Endothelial cell (in vitro differentiated cells): Measurements from ENCODE around the gene LRRC38. TPM values are rescaled to one million over a fixed set of nuclear protein-coding genes. Genes with fewer than 3 reads are reported as not detected.

Experiments used
- DNase-seq: peaks from one replicate; pipeline ENCODE4 v3.0.0; 2021; ENCODE audit warnings: low spot score
- H3K27ac Mint-ChIP-seq: one replicate; pipeline ENCODE4 v1.8.0; 2021; ENCODE audit warnings: mixed read lengths, inconsistent platforms; ENCODE audit not compliant: unreplicated experiment
- H3K27me3 Mint-ChIP-seq: one replicate; pipeline ENCODE4 v1.8.0; 2021; ENCODE audit warnings: mild to moderate bottlenecking, moderate library complexity, mixed read lengths, inconsistent platforms; ENCODE audit not compliant: unreplicated experiment
- H3K36me3 Mint-ChIP-seq: one replicate; pipeline ENCODE4 v1.8.0; 2021; ENCODE audit warnings: mild to moderate bottlenecking, low read depth, mixed read lengths, inconsistent platforms; ENCODE audit not compliant: unreplicated experiment
- H3K4me1 Mint-ChIP-seq: one replicate; pipeline ENCODE4 v1.8.0; 2021; ENCODE audit warnings: mild to moderate bottlenecking, mixed read lengths, inconsistent platforms; ENCODE audit not compliant: unreplicated experiment
- H3K4me3 Mint-ChIP-seq: one replicate; pipeline ENCODE4 v1.8.0; 2021; ENCODE audit warnings: mild to moderate bottlenecking, mixed read lengths, inconsistent platforms; ENCODE audit not compliant: unreplicated experiment
- H3K9me3 Mint-ChIP-seq: one replicate; pipeline ENCODE4 v1.8.0; 2021; ENCODE audit warnings: mixed read lengths, inconsistent platforms; ENCODE audit not compliant: unreplicated experiment
- total RNA-seq: library from RNA; stranded (reverse); fragmentation: NEBNext Ultra II Directional; extraction: Animal tissue kit (Norgen Biotek cat#: 25700); gene quantifications from one replicate; pipeline ENCODE4 v1.2.1, GENCODE V29; 2021; ENCODE audit not compliant: unreplicated experiment
- TF ChIP-seq, protein P1 (sequence below): fragments of 200-600 bp; sonication (generic); IDR thresholded peaks from one replicate; pipeline ENCODE4 v1.5.0; 2021; ENCODE audit warnings: antibody characterized with exemption; ENCODE audit not compliant: unreplicated experiment

The LRRC38 gene
- total RNA-seq, 1 donor from 2014 or later, result not detected

DNA sequence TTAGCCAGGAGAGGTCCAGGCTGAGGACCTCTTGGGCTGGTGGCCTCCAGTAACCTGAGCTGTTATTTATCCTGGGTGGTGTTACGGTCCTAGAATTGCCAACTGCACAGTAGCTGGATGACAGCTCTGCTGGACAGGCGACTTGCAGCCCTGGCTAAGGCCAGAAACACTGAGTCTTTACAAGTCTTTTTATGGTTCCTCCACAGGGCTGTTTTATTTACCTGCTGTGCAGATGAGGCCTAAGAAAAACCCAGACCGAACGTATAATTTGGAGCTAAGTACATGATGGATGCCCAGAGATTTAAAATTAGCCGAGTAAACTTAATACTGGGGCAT is 30.4 kb upstream of the LRRC38 start:
- no peaks in the 10 kb centered on the region for H3K4me1 Mint-ChIP-seq

DNA sequence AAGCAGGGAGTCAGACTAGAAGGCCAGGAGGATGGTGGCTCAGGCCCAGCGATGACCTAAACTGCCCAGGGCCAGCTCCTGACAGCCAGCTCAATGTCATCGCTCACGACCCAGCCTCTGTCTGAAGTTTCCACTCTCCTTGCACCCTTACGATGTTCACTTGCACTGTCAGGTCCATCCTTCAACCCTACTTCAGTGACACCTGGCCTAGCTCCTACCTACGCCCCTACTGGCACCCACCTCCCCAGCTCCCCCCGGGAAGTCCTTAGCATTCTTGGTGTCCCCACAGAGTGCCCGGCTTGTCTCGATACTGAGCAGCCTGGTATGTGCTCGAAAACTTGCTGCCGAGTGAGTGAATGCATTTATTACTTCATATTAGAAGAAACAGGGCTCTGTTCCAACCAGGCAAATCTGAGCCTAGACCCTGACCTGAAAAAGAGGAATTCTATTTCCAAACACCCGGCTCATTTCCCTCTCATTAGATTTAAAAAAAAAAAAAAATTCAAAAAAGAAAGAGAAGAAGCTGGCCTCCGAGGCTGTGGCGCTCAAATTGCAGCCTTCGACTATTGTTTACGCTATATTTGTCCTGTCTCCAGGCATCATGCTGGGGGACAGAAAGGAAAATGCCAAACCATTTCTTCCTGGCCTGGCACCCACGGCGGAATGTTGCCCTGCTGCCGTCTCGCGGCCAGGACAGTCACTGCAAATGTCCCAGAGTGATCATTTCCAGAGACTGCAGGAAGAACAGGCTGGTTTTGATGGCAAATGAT is 29.8 kb upstream of the LRRC38 start:
- H3K36me3 Mint-ChIP-seq, result no peaks in the 10 kb centered on the region
- H3K4me3 Mint-ChIP-seq, result no peak overlapping the region
- no peaks in the 10 kb centered on the region for H3K4me1 Mint-ChIP-seq
- peak; percentile 7 for DNase-seq
- peaks cover 3% of the 10 kb centered on the region for H3K27me3 Mint-ChIP-seq
- TF ChIP-seq, protein P1, sequence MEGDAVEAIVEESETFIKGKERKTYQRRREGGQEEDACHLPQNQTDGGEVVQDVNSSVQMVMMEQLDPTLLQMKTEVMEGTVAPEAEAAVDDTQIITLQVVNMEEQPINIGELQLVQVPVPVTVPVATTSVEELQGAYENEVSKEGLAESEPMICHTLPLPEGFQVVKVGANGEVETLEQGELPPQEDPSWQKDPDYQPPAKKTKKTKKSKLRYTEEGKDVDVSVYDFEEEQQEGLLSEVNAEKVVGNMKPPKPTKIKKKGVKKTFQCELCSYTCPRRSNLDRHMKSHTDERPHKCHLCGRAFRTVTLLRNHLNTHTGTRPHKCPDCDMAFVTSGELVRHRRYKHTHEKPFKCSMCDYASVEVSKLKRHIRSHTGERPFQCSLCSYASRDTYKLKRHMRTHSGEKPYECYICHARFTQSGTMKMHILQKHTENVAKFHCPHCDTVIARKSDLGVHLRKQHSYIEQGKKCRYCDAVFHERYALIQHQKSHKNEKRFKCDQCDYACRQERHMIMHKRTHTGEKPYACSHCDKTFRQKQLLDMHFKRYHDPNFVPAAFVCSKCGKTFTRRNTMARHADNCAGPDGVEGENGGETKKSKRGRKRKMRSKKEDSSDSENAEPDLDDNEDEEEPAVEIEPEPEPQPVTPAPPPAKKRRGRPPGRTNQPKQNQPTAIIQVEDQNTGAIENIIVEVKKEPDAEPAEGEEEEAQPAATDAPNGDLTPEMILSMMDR, result no peak
- H3K9me3 Mint-ChIP-seq, result no peaks in the 10 kb centered on the region
- H3K27ac Mint-ChIP-seq, result no peak overlapping the region

More for the DNA sequence above, 30.4 kb upstream of the LRRC38 start:
- Mint-ChIP-seq H3K9me3 (no peaks in the 10 kb centered on the region), H3K27ac (no peak overlapping the region), H3K4me3 (no peak overlapping the region), H3K27me3 (peaks cover 3% of the 10 kb centered on the region), H3K36me3 (no peaks in the 10 kb centered on the region)
- TF ChIP-seq, protein P1, result no peak
- DNase-seq, result no peak

DNA sequence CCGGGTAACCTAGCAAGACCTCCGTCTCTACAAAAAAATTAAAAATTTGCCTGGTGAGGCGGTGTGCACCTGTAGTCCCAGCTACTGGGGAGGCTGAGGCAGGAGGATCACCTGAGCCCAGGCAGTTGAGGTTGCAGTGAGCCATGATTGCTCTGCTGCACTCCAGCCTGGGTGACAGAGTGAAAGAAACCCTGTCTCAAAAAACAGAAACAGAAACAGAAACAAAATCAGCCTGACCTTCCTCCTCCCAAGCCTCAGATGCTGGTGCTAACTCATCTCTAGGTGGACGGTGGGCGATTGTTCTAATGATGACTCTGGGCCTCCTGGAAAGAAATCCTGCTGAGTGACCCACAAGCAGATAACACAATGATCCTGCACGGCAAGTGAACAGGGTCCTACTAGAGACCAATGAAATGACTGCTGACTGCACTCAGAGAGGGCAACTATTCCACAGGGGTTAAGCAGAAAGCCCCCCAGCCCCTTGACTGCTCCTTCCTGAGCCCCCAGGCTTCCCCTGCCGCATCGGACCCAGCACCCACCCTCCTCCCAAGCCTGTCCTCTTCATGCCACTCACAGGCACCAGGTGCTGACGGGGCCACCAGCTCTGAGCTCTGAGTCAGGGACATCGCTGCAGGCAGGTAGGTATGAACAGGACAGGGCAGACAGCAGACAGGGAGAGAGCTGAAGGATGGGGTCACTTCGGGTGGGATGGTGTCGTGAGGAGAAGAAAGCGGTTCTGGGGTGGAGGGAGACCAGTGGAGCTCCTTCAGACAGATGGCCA is 27.8 kb upstream of the LRRC38 start:
- H3K36me3 Mint-ChIP-seq, result no peaks in the 10 kb centered on the region
- TF ChIP-seq, protein P1, result no peak
- H3K27me3 Mint-ChIP-seq, result peaks cover 3% of the 10 kb centered on the region
- no peaks in the 10 kb centered on the region for H3K4me1 Mint-ChIP-seq
- no peak overlapping the region for H3K4me3 Mint-ChIP-seq
- DNase-seq, result no peak
- H3K27ac Mint-ChIP-seq, result no peak overlapping the region
- no peaks in the 10 kb centered on the region for H3K9me3 Mint-ChIP-seq

DNA sequence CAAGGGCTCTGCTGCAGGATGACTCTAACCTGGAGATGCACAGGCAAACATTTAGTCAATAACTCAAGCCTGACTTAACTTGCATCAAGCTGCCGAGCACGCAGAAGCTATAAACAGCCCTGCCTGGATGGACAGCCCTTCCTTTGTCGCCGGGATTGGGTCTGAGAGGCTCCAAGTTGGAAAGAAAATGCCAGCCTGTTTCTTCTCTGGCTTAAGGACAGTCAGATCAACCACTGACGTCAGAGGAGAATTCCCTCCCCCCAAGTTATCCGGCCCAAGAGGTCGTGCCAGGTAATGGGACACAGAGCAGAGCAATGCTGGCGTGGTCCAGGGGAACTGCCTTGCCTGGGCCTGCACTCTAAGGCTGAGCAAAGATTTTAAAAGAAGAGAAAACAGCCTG is 27.1 kb upstream of the LRRC38 start:
- H3K4me1 Mint-ChIP-seq, result no peaks in the 10 kb centered on the region
- no peaks in the 10 kb centered on the region for H3K36me3 Mint-ChIP-seq
- no peaks in the 10 kb centered on the region for H3K9me3 Mint-ChIP-seq
- no peak for DNase-seq
- TF ChIP-seq, protein P1, result no peak
- no peak overlapping the region for H3K27ac Mint-ChIP-seq
- H3K4me3 Mint-ChIP-seq, result no peak overlapping the region
- H3K27me3 Mint-ChIP-seq, result peaks cover under 1% of the 10 kb centered on the region

DNA sequence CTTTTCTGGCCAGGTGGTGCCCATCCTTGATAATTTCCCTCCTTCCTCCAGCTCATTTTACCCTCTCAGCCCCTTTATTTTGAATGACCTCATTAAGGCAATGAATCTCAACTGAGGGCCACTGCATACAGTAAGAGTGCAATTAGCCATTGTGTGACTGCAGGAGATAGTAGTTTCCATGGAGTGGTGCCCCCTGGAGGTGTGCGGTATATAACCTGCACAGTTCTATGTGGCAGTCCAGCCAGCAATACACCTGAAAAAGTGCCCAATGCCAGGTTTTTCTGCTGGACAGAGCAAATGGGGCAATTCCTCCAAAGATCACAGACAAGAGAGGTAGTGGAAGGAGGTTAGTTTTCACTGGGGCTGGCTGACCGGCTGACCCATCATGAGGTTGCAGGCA is 25.9 kb upstream of the LRRC38 start:
- Mint-ChIP-seq H3K9me3 (no peaks in the 10 kb centered on the region), H3K27ac (no peak overlapping the region), H3K4me3 (no peak overlapping the region), H3K27me3 (peaks cover 2% of the 10 kb centered on the region), H3K4me1 (no peaks in the 10 kb centered on the region), H3K36me3 (no peaks in the 10 kb centered on the region)
- TF ChIP-seq, protein P1, result no peak
- no peak for DNase-seq
